GM12892 (cell line): Measurements from ENCODE around the gene PTX3.

Experiments
- DNase-seq: peaks from one replicate; pipeline ENCODE4 v3.0.0; 2011; ENCODE audit not compliant: insufficient read length
- FAIRE-seq: peaks from 2 replicates; lab custom pipeline; 2011; peaks lifted over from hg19 to GRCh38; lab: Jason Lieb, UNC
- POLR2A ChIP-seq: IDR thresholded peaks from 2 replicates; pipeline ENCODE4 v1.6.1; 2011; ENCODE audit warnings: low read depth, low read length, control low read depth
- POLR2AphosphoS5 ChIP-seq: IDR thresholded peaks from 2 replicates; pipeline ENCODE4 v1.6.1; 2011; ENCODE audit warnings: low read depth, low read length, control low read depth
- TAF1 ChIP-seq: IDR thresholded peaks from 2 replicates; pipeline ENCODE4 v1.6.1; 2011; ENCODE audit warnings: low read depth, mild to moderate bottlenecking, control low read depth, low read length, borderline replicate concordance

PTX3 gene

DNA sequence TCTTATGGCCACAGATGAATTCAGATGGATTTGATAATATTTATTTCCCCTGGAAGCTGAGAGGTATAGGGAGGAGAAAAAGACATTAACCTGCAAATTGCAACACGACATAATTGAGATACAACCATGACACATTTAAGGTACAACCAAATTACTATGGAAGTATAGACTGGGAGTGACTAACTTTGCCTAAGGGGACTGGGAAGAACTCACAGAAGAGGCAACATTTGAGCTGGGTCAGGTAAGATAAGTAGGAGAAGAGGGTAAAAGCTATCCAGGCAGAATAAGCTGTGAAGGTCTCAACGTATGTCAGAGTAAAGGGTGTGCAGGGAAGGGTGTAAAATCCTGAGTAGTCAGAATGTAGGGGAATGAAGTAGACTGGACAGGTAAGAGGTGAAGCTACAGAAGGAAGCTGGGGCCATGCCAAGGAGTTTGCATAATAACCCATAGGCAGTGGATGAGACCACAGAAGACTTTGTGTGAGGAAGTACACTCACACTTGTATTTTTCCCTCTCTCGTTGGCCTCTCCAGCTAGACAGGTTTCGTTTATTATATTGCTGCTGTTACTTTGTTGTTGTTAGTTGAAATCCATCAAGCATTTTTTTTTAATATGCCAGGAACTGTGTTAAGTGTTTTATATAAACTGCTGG lies 28.0 kb upstream of the PTX3 start:
- DNase-seq (no peak), FAIRE-seq (no peak)
- TF ChIP-seq POLR2A (no peak), TAF1 (no peak), POLR2AphosphoS5 (no peak)

DNA sequence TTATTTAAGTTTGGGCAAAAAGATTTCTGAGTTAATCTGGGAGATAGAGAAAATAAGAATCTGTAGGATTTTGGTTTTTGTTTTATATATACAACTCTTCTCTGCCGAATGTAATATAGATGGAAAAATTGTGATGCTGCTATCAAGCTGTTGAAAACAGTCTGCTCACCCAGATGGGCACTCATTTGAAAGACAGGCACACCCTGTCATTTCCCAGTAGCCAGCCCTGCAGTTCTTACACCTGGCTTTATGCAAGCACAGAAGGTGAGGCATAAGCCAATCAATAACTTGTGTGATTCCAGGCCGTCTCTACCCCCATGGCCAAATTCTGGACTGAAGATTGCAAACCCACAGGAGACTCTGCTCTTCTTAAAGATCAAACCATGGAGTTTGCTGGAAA lies 27.1 kb upstream of the PTX3 start:
- FAIRE-seq (no peak), DNase-seq (no peak)
- no peak for TF ChIP-seq TAF1
- TF ChIP-seq POLR2A = no peak
- TF ChIP-seq POLR2AphosphoS5 = no peak

DNA sequence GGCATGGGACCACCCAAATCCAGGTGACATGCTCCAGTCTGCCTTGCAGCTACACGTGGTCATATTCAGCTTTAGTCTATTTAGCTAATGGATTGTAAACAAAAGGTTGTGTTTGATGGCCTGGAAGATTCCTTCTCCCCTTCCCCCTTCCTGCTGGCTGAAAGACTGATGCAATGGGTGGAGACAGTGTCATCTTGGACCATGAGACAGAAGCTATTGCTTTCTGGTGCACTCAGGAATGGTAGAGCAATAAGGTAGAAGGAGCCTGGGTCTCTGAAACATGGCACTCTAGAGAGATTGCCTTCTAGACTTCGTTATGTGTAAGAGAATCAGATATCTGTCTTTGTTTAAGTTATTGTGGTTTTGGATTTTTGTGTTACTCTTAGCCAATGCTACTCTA lies 25.7 kb upstream of the PTX3 start:
- TF ChIP-seq TAF1 (no peak), POLR2AphosphoS5 (no peak), POLR2A (no peak)
- FAIRE-seq (no peak), DNase-seq (no peak)

DNA sequence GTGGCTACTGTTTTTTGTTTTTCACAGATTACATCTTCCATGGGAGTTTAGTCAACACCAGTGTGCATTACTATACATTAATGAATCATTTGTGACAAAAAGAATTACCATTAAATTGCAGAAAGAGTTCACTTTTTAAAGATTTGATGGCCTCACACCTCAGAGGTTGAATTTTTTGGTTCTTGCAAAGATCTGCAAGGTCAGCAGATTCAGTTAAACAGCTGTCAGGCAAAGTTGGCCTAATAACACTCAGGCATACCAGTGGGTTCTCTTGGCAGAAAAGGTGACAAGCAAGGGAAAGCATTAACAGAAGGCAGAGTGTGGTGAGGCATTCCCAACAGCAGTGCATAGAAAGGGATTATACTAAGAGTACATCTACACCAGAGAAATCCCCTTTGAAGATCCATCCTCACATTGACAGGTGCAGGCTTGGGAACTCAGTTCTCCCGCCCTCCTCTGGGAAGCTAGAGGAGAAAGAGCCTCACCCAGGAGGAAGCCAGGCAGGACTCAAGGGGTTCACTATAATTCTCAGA lies 24.3 kb upstream of the PTX3 start:
- FAIRE-seq = no peak

DNA sequence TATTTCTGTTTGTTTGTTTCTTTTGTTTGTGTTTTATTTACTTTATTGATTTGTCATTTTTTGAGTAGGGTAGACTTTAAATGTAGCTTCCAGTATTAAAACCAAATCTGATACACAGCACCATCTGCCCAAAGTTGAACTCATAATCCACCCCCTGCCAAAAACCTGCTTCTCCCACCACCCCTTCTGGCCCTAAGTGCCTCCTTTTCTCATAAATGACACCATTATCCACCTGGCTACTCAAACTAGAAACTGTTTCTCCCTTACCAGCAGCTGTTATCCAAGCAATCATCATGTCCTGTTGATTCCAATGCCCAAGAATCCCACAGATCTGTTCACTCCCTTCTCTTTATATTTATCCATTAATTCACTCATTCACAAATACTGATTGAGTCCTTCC lies 21.8 kb upstream of the PTX3 start:
- DNase-seq (no peak), FAIRE-seq (no peak)
- TF ChIP-seq TAF1 (no peak), POLR2AphosphoS5 (no peak), POLR2A (no peak)

More for the DNA sequence above, 24.3 kb upstream of the PTX3 start:
- TF ChIP-seq POLR2AphosphoS5 = no peak
- TF ChIP-seq TAF1 = no peak
- TF ChIP-seq POLR2A = no peak
- no peak for DNase-seq

DNA sequence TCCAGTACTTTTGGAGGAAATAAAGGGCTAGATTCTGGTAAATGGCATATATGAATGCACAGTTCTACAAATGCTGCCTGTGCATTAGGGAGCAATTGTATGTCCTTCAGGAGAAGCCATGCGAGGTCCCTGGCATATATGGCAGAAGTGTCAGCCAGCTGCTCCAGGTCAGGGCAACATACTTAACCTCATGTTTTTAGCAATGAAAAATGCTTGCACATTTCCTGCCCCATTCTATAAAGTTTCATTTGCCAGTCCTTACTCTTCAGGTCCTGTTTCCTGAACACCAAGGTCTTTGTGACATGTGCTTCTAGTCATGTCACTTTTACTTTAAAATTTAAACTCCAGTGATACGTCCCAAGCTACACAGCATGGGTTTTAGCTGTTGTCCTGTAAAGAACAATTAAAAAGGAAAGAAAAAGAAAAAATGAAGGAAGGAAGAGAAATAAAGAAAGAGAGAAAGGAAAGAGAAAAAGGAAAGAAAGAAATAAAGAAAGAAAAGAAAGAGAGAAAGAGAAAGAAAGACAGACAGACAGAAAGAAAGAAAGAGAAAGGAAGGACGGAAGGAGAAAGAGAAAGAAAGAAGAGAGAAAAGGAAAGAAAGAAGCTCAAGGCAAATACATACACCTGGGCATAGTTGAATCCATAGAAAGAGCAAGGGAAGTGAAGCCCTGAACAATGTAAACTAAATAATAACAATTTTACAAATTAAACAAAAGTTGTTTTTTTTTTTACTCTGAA lies 20.1 kb upstream of the PTX3 start:
- FAIRE-seq = no peak
- no peak for DNase-seq
- TF ChIP-seq TAF1 (no peak), POLR2AphosphoS5 (no peak), POLR2A (no peak)

DNA sequence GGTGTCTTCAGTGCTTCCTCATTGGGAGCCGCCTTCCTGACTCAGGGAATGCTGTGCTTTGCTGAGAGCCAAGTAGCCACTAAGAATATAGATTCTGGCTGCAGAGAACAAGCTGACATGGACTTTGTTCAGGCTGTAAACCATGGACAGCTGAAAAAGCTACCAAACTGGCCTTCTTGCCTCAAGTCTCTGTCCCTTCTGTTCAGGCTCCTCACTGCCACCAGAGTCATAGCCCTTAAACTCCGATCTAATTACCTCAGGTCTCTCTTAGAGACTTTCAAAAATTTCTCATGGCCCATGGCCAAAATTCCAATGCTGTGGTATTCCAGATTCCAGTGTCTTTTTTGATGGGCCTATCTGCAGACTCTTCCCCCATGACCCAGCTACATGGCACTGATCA lies 19.4 kb upstream of the PTX3 start:
- FAIRE-seq (no peak), DNase-seq (no peak)
- TF ChIP-seq POLR2AphosphoS5 = no peak

DNA sequence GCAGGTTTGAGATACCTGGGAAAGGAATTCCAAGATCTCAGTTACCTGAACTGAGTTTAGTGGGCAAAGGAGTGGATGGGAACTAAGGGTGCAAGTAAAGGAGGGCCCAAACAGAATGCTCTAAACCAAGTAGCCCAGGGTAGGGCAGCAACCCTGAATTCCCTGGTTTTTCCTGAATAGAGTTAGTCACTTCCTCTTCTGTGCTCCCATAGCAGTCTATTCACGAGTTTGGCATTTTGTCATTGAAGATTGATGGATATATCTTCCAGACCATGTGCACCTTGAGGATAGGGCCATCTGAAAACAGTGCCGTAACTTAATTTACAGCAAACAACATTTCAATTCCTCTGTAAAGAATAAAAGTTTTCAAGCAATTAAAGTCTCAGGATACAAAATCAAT lies 18.5 kb upstream of the PTX3 start:
- TF ChIP-seq POLR2A = no peak
- no peak for FAIRE-seq
- no peak for DNase-seq

DNA sequence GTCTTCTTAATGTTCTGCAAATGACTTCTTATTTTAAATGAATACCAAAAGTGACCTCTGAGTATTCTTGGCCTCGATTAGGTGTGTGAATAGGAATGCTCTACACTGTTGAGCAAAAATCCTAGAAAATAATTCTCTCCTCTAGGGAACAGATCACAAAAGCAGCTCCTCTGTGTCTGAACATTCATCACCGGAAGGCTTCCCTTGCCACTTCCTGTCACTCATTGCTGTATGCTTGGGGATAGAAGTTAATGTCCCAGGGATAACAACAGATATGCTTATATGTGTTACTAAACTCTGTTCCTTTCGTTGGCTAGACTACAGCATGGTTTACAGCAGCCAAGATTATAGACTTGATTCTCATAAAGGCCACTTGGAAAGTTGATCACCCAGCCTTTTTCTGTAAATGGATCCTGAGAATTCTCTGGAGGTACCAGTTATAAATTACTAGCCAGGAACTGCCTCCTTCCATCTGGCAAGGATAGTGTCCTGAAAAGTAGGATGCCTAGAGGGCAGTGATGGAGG lies 16.0 kb upstream of the PTX3 start:
- DNase-seq = no peak

DNA sequence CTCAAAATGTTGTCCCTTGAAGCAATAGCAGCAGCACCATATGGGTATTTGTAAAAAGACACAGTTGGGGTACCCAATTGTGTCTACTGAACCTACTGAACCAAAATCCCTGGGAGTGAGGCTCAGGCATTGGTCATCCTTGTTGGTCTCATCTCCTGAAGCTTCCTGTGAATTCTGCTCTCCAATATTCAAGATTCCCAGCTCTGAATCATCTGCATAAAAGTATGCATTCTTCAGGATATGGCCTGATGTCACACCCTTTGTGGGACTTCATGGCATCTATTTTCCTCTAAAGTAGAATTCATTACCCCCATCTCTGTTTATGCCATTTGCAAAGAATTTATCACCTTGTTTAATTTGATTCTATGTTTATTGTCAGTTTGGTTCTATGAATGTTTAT lies 13.3 kb upstream of the PTX3 start:
- no peak for DNase-seq
- FAIRE-seq = no peak
- TF ChIP-seq POLR2A (no peak), POLR2AphosphoS5 (no peak), TAF1 (no peak)

More for the DNA sequence above, 16.0 kb upstream of the PTX3 start:
- TF ChIP-seq POLR2AphosphoS5 = no peak
- TF ChIP-seq POLR2A = no peak
- TF ChIP-seq TAF1 = no peak
- no peak for FAIRE-seq

DNA sequence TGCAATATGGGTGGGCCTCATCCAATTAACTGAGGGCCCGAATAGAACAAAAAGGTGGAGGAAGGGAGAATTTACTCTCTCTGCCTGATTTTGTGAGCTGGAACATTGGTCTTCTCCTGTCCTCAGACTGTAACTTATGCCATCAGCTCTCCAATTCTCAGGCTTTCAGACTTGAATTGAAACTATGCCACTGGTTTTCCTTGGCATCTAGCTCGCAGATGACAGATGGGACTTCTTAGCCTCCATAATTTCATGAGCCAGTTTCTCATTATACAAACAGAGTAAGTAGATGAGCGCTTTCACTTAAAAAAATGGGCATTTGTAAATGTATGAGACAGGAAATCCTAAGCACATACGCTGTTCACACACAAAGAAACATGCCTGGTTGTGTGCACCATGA lies 8.7 kb upstream of the PTX3 start:
- FAIRE-seq (no peak), DNase-seq (no peak)

DNA sequence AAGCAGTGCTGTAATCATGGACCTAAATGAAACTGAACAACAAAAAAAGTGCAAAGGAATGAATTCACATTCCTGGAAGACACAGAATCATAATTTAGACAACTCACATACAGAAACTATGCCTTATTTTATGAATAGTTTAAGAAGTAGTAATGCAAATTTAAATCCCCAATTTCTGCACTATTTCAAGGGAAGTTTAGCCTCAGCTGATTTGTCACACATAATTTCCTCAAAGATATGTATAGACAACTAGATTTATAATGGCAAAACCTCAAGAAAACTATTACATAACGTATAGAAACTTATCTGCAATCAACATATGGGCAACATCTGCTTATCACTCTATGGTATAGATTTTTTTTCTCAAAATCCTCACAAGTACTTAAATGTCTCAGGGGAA lies 7.8 kb upstream of the PTX3 start:
- TF ChIP-seq POLR2A (no peak), TAF1 (no peak), POLR2AphosphoS5 (no peak)
- DNase-seq (no peak), FAIRE-seq (no peak)

More for the DNA sequence above, 8.7 kb upstream of the PTX3 start:
- TF ChIP-seq POLR2A (no peak), TAF1 (no peak), POLR2AphosphoS5 (no peak)

DNA sequence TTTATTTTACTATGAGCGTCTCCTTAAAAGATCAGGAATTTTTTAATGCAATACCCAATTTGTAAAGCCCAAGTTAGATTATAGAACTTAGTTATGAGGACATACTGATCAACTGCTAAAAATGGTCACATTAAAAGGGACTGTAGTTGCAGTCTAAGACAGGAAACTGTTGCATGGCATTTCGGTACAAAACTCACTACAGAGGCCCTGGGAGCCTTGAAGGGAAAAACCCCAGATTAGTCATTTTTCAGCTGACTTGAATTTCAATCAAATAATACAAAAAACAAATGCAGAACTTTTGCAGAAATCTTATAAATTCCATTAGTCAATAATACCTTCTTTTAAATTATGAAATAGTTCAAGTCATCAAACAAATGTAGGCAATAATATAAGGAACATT lies 6.9 kb upstream of the PTX3 start:
- no peak for TF ChIP-seq POLR2AphosphoS5
- no peak for TF ChIP-seq TAF1
- no peak for TF ChIP-seq POLR2A
- no peak for DNase-seq
- FAIRE-seq = no peak
